ENCODE measurements around the gene SPAG9. TPM values are rescaled to one million over a fixed set of nuclear protein-coding genes. Genes with fewer than 3 reads are reported as not detected.
A peak's percentile ranks its signal among the peaks of the same experiment; 100 is the strongest.

SPAG9 gene
- total RNA-seq, 2 experiments from 2014 or later, result 58.0 to 58.7 TPM

- ChIA-PET POLR2A (interaction anchor here (0.7 to 1.2 kb wide), 2 partner anchors 152 kb away, joined by 3 to 4 read pairs; partner anchors contain the start of gene NME1), CTCF (interaction anchor here (0.6 to 8.6 kb wide), 17 partner anchors 14 to 230 kb away, joined by 3 to 124 read pairs (median 4); partner anchors contain the start of genes NME1, NME2 and SPAG9)
- Mint-ChIP-seq H3K9me3 (no peaks in the 10 kb centered on the region), H3K4me1 (ENCODE audit: low read depth) (no peaks in the 10 kb centered on the region), H3K27ac (no peak overlapping the region), H3K36me3 (peaks cover 18% of the 10 kb centered on the region), H3K4me3 (no peak overlapping the region), H3K27me3 (no peaks in the 10 kb centered on the region)
- intact Hi-C loops (cut with micrococcal nuclease), result loop anchor here (1.0 to 5.0 kb wide), 3 partner anchors 55 to 166 kb away; partner anchors contain the start of genes NME1 and NME2
- no peak for DNase-seq
Observed at GRCh38 chr17:51000835-51001638, 119.6 kb downstream of the SPAG9 start.

DNA sequence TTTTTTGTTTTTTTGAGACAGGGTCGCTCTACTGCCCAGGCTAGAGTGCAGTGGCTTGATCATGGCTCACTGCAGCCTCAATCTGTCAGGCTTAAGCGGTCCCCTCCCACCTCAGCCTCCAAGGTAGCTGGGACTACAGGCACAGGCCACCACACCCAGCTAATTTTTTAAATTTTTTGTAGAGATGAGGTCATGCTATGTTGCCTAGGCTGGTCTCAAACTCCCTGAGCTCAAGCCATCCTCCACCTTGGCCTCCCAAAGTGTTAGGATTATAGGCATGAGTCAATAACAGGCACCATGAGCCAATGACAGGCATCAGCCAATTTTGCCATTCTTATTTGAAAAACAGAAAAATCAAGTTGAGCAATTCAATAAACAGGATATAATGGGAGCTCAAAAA is 125.0 kb downstream of the SPAG9 start:
- Mint-ChIP-seq H3K4me1 (ENCODE audit: low read depth) (peaks cover 1% of the 10 kb centered on the region), H3K36me3 (peaks cover 23% of the 10 kb centered on the region), H3K27ac (no peak overlapping the region), H3K4me3 (no peak overlapping the region), H3K27me3 (no peaks in the 10 kb centered on the region), H3K9me3 (no peaks in the 10 kb centered on the region)
- ChIA-PET CTCF (interaction anchor here (1.2 to 1.5 kb wide), 2 partner anchors 39 to 60 kb away, joined by 3 to 5 read pairs; no protein-coding TSS in a partner anchor), POLR2A (no interaction called here)
- intact Hi-C loops (cut with micrococcal nuclease), result no loop called here
- DNase-seq, result no peak

GRCh38 chr17:50993544-50993943 is 127.1 kb downstream of the SPAG9 start:
- H3K4me1 Mint-ChIP-seq (ENCODE audit: low read depth), result peaks cover 1% of the 10 kb centered on the region
- no peak overlapping the region for H3K27ac Mint-ChIP-seq
- intact Hi-C loops (cut with micrococcal nuclease), result no loop called here

GRCh38 chr17:50989149-50989548 is 131.5 kb downstream of the SPAG9 start:
- CTCF ChIA-PET, result no interaction called here
- POLR2A ChIA-PET, result no interaction called here
- DNase-seq, result no peak
- Mint-ChIP-seq H3K27ac (no peak overlapping the region), H3K4me3 (no peak overlapping the region), H3K9me3 (no peaks in the 10 kb centered on the region), H3K27me3 (no peaks in the 10 kb centered on the region), H3K36me3 (peaks cover 35% of the 10 kb centered on the region), H3K4me1 (ENCODE audit: low read depth) (peaks cover 3% of the 10 kb centered on the region)
- intact Hi-C loops (cut with micrococcal nuclease), result no loop called here

More at GRCh38 chr17:50993544-50993943, 127.1 kb downstream of the SPAG9 start:
- ChIA-PET POLR2A (no interaction called here), CTCF (no interaction called here)
- Mint-ChIP-seq H3K9me3 (no peaks in the 10 kb centered on the region), H3K4me3 (no peak overlapping the region), H3K27me3 (no peaks in the 10 kb centered on the region), H3K36me3 (peaks cover 25% of the 10 kb centered on the region)
- DNase-seq, result no peak

DNA sequence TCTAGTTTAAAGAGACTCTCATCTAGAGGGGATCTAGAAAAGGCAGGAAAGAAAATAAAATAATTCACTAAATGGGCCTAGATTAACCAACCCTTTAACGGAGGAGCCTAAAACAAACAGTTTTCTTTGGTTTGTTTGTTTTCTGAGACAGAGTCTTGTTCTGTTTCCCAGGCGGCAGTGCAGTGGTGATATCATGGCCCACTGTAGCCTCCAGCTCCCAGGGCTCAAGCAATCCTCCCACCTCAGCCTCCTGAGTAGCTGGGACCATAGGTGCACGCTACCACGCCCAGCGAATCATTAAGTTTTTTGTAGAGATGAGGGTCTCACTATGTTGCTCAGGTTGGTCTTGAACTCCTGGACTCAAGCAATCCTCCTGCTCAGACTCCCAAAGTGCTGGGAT is 132.2 kb downstream of the SPAG9 start:
- no peaks in the 10 kb centered on the region for H3K27me3 Mint-ChIP-seq
- H3K27ac Mint-ChIP-seq, result no peak overlapping the region
- POLR2A ChIA-PET, result no interaction called here
- CTCF ChIA-PET, result interaction anchor here (1.1 kb wide), 1 partner anchor 31 kb away, joined by 3 read pairs; no protein-coding TSS in a partner anchor
- peaks cover 2% of the 10 kb centered on the region for H3K4me1 Mint-ChIP-seq (ENCODE audit: low read depth)
- no peaks in the 10 kb centered on the region for H3K9me3 Mint-ChIP-seq
- H3K36me3 Mint-ChIP-seq, result peaks cover 33% of the 10 kb centered on the region
- H3K4me3 Mint-ChIP-seq, result no peak overlapping the region
- DNase-seq, result no peak
- intact Hi-C loops (cut with micrococcal nuclease), result no loop called here

DNA sequence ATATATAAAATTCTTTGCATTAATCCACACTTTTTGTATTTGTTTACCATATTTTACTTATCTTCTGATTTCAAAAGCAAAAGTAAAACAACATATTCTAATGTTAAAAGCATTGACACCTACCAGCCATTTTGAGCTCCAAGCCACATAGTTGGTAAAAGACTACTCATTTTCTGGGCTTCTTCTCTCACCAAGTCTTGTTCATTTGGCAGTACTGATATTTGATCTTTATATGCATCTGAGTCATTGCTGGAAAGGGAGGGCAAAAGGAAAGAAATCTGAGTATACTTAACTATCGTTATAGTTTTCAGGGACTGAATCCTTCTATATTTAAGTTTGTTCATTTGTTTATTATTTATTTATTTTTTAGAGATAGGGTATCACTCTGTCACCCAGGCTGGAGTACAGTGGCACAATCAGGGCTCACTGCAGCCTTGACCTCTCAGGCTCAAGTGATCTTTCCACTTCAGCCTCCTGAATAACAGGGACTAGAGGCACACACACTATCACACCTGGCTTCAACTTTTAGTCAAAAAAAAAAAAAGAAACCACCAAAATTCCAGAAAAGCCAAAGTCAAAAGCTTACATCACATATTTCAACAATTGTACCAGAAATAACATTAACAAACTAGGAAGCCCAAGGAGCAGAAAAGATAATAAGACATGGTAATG is 133.5 kb downstream of the SPAG9 start:
- ChIA-PET POLR2A (interaction anchor here (0.6 kb wide), 1 partner anchor 204 kb away, joined by 4 read pairs; no protein-coding TSS in a partner anchor), CTCF (interaction anchor here (1.1 kb wide), 2 partner anchors 30 to 135 kb away, joined by 3 to 6 read pairs; no protein-coding TSS in a partner anchor)
- peaks cover 28% of the 10 kb centered on the region for H3K36me3 Mint-ChIP-seq
- DNase-seq, result no peak
- H3K27me3 Mint-ChIP-seq, result no peaks in the 10 kb centered on the region
- H3K4me1 Mint-ChIP-seq (ENCODE audit: low read depth), result peaks cover 2% of the 10 kb centered on the region
- H3K9me3 Mint-ChIP-seq, result no peaks in the 10 kb centered on the region
- no peak overlapping the region for H3K27ac Mint-ChIP-seq
- intact Hi-C loops (cut with micrococcal nuclease), result no loop called here
- H3K4me3 Mint-ChIP-seq, result no peak overlapping the region

- CTCF ChIA-PET, result no interaction called here
- H3K27me3 Mint-ChIP-seq, result no peaks in the 10 kb centered on the region
- no peak for DNase-seq
- POLR2A ChIA-PET, result no interaction called here
- H3K4me3 Mint-ChIP-seq, result no peak overlapping the region
- peaks cover 15% of the 10 kb centered on the region for H3K4me1 Mint-ChIP-seq (ENCODE audit: low read depth)
- intact Hi-C loops (cut with micrococcal nuclease), result no loop called here
- no peaks in the 10 kb centered on the region for H3K9me3 Mint-ChIP-seq
- no peak overlapping the region for H3K27ac Mint-ChIP-seq
- peaks cover 29% of the 10 kb centered on the region for H3K36me3 Mint-ChIP-seq
Observed at GRCh38 chr17:50981279-50981678, 139.4 kb downstream of the SPAG9 start.

DNA sequence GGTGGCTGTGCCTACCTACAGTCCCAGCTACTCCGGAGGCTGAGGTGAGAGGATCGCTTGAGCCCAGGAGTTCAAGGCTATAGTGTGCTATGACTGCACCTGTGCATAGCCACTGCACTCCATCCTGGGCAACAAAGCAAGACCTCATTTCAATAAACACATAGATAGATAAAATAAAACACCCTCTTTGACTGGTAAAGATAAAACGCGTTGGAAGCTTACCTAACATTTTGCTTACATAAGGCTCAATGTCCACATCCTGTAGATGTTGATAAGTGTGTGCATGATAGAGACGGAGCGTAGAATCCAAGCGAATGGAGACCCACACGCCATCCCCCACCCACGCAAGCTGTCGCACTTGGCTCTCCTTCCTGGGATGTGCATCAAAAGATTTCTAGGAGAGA is 141.1 kb downstream of the SPAG9 start:
- DNase-seq, result no peak
- Mint-ChIP-seq H3K4me1 (ENCODE audit: low read depth) (peaks cover 15% of the 10 kb centered on the region), H3K27me3 (no peaks in the 10 kb centered on the region), H3K36me3 (peaks cover 25% of the 10 kb centered on the region), H3K4me3 (no peak overlapping the region), H3K27ac (no peak overlapping the region), H3K9me3 (no peaks in the 10 kb centered on the region)
- ChIA-PET CTCF (interaction anchor here (0.6 kb wide), 1 partner anchor 656 kb away, joined by 4 read pairs; no protein-coding TSS in a partner anchor), POLR2A (no interaction called here)
- intact Hi-C loops (cut with micrococcal nuclease), result no loop called here

- H3K4me1 Mint-ChIP-seq (ENCODE audit: low read depth), result peaks cover 18% of the 10 kb centered on the region
- H3K27me3 Mint-ChIP-seq, result no peaks in the 10 kb centered on the region
- ChIA-PET CTCF (interaction anchor here (0.8 to 1.2 kb wide), 4 partner anchors 79 to 194 kb away, joined by 3 to 6 read pairs (median 4); partner anchors contain the start of gene NME1), POLR2A (no interaction called here)
- DNase-seq, result no peak
- H3K36me3 Mint-ChIP-seq, result peaks cover 32% of the 10 kb centered on the region
- intact Hi-C loops (cut with micrococcal nuclease), result no loop called here
- H3K4me3 Mint-ChIP-seq, result no peak overlapping the region
- no peaks in the 10 kb centered on the region for H3K9me3 Mint-ChIP-seq
- H3K27ac Mint-ChIP-seq, result peak overlapping the region; percentile 85
Observed at GRCh38 chr17:50977487-50978159, 143.0 kb downstream of the SPAG9 start.

- peaks cover 32% of the 10 kb centered on the region for H3K36me3 Mint-ChIP-seq
Observed at GRCh38 chr17:50976951-50977472, 143.7 kb downstream of the SPAG9 start.

DNA sequence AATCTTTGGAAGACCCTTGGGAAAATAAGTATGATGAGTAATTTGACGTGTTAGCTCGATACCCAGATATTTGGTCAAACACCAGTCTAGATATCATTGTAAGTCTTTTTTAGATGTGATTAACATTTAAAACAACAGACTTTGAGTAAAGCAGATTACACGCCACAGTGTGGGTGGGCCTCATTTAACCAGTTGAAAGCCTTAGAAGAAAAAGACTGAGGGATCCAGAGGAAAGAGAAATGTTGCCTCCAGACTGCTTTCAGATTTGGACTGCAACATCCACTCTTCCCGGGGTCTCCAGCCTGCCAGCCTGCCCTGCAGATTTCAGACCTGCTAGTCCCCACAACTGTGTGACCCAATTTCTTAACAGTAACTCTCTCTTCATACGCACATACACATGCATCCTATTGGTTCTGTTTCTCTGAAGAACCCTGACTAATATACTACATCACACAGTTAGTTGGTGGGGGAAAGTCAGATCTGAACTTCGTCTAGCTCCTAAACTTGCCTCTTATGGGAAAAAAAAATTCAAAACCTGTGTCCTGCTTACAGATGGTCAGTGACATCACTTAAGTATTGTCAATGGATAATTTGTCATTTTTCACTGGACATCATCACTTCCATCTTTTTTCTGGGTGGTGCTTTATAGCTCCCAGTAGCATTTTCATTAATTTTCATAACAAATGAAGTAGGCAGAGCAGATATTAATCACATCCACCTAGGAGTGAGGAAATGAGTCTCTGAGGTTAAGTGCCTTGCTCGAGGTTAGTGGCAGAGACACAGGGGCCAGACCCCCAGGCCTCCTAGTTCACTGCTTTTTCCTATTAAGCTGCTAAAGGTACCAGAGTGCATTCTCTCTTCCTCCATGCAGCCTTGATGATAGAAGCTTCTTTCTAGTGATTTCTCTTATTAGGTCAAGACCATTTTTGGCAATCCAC is 146.8 kb downstream of the SPAG9 start:
- peaks cover 35% of the 10 kb centered on the region for H3K36me3 Mint-ChIP-seq
- intact Hi-C loops (cut with micrococcal nuclease), result no loop called here
- no peaks in the 10 kb centered on the region for H3K9me3 Mint-ChIP-seq
- H3K27ac Mint-ChIP-seq, result no peak overlapping the region
- H3K4me1 Mint-ChIP-seq (ENCODE audit: low read depth), result peaks cover 18% of the 10 kb centered on the region
- ChIA-PET CTCF (no interaction called here), POLR2A (interaction anchor here (0.7 to 1.1 kb wide), 2 partner anchors 46 to 108 kb away, joined by 3 read pairs; partner anchors contain the start of gene TOB1)
- no peak overlapping the region for H3K4me3 Mint-ChIP-seq
- H3K27me3 Mint-ChIP-seq, result no peaks in the 10 kb centered on the region
- no peak for DNase-seq

More at GRCh38 chr17:50976951-50977472, 143.7 kb downstream of the SPAG9 start:
- POLR2A ChIA-PET, result no interaction called here
- intact Hi-C loops (cut with micrococcal nuclease), result no loop called here
- CTCF ChIA-PET, result interaction anchor here (0.8 to 1.2 kb wide), 4 partner anchors 80 to 194 kb away, joined by 3 to 6 read pairs (median 4); partner anchors contain the start of gene NME1
- no peak for DNase-seq
- Mint-ChIP-seq H3K27ac (peak overlapping the region; percentile 85), H3K9me3 (no peaks in the 10 kb centered on the region), H3K4me3 (no peak overlapping the region), H3K27me3 (no peaks in the 10 kb centered on the region), H3K4me1 (ENCODE audit: low read depth) (peaks cover 18% of the 10 kb centered on the region)
